HG03103 (cell line): ENCODE data around the gene FADS1.

Experiments
- ATAC-seq: cut with Tn5 transposase; IDR thresholded peaks from one replicate; pipeline ENCODE4 v1.9.1; 2021; ENCODE audit warnings: low read depth; ENCODE audit not compliant: unreplicated experiment

Gene FADS1

DNA sequence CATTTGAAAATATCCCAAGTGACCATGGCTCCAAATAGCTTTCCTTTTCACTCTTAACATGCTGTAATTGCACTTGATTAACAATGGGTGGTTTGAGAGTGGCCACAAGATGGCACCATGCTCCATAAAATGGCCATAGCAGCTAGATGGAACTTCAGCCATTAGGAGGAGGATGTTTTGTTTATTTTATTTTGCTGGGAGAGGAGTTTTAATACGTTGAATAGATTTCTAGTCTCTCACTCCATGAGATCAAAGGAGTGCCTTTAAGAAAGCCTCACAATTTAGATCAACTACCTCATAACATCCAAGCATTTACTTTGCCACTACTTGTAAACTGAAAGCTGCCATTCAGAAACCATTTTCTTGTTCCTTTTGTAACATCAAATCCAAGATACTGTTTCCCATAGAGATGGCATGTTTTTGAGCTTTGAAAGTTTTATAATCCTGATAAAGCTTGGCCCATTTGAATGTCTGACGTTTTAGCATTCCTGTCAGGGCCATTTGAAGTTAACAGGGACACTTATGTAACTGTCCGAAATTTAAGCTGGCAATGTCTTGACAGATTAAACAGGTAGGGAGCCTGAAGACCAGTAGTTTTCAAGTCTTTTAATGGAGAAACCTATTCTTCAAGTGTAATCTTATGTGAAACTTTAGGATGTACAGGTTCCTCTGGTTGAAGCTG is 19.4 kb downstream of the FADS1 start:
- no peak for ATAC-seq

DNA sequence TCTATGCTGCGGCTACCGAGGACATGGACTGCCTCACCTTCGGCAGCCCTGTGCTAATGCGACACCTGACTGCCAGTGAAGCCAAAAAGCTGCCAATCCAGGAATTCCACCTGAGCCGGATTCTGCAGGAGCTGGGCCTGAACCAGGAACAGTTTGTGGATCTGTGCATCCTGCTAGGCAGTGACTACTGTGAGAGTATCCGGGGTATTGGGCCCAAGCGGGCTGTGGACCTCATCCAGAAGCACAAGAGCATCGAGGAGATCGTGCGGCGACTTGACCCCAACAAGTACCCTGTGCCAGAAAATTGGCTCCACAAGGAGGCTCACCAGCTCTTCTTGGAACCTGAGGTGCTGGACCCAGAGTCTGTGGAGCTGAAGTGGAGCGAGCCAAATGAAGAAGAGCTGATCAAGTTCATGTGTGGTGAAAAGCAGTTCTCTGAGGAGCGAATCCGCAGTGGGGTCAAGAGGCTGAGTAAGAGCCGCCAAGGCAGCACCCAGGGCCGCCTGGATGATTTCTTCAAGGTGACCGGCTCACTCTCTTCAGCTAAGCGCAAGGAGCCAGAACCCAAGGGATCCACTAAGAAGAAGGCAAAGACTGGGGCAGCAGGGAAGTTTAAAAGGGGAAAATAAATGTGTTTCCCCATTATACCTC is 20.8 kb downstream of the FADS1 start:
- ATAC-seq, result no peak

DNA sequence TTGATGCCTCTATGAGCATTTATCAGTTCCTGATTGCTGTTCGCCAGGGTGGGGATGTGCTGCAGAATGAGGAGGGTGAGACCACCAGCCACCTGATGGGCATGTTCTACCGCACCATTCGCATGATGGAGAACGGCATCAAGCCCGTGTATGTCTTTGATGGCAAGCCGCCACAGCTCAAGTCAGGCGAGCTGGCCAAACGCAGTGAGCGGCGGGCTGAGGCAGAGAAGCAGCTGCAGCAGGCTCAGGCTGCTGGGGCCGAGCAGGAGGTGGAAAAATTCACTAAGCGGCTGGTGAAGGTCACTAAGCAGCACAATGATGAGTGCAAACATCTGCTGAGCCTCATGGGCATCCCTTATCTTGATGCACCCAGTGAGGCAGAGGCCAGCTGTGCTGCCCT is 21.3 kb downstream of the FADS1 start:
- ATAC-seq, result no peak

- ATAC-seq, result no peak
Measured at GRCh38 chr11:61794579-61794978, 22.2 kb downstream of the FADS1 start.

GRCh38 chr11:61793829-61794204 is 23.0 kb downstream of the FADS1 start:
- ATAC-seq, result no peak

GRCh38 chr11:61793083-61793828 is 23.5 kb downstream of the FADS1 start:
- peak; percentile 20 for ATAC-seq

DNA sequence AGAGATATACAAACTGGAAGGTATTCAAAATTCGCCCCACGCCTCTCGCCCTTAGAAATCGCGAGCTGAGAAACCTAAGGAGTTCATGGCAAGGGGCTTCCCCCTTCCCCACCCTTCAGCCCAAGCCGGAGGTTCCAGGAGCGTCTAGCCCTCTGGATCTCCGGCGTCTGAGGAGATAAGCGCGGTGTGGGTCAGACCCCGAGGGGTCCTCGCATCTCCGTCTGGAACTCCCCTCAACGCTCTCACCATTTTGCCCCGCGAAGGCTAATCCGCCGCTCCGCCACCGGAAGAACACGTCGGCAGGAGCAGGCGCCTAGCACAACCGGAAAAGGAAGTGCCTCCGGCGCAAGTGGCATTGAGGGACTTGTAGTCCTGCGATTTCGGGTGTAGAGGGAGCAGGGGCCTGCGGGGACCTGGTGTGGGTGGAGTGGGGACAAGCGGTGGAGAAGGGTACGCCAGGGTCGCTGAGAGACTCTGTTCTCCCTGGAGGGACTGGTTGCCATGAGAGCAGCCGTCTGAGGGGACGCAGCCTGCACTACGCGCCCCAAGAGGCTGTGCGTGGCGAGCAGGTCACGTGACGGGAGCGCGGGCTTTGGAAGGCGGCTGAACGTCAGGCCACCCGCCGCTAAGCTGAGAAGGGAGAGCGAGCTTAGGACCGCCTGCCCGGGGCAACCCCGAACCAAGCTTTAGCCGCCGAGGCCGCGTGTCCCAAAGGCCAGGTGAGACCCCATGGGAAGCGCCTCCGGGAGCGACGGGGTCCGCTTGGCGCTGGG is 24.3 kb downstream of the FADS1 start, which contains the start of the genes FEN1 and TMEM258:
FEN1 (plus strand) TSS at position 602 of the 773 bp plus-strand sequence. CDS start 2,451 bp downstream, outside the sequence.
TMEM258 (minus strand) TSS at position 290 of the 773 bp plus-strand sequence; CDS start at position 249, 41 bp downstream.
- ATAC-seq, result peak; percentile 77

GRCh38 chr11:61791737-61792309 is 25.0 kb downstream of the FADS1 start:
- ATAC-seq, result peak; percentile 31

DNA sequence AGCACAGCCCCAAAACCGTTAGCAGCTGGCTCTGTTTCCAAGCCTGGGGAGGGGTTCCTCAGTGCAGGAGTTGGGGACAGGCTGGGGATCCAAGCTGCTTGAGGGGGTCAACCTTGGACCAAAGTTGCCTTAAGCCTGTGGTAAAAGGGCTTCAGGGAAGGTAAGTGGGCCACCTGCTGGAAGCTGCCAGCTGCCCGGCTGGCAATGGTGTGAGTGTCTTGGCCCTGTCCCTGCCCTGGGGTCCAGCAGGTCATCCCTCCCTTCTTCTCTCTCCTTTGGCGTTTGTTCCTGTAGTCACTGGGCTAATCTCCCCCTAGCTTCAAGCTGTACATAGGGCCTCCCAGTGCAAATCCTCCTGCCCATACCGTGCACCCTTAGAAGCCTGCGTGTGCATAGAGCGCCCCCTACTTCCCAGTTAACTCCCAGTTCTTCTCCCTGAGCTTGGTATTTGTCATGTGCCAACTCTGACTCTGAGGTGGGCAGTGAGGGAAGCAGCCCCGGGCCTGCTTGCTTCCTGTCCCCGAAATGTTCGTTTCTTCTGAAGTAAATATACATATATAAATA is 28.8 kb downstream of the FADS1 start:
- no peak for ATAC-seq

GRCh38 chr11:61785837-61786402 is 30.9 kb downstream of the FADS1 start:
- ATAC-seq, result no peak

DNA sequence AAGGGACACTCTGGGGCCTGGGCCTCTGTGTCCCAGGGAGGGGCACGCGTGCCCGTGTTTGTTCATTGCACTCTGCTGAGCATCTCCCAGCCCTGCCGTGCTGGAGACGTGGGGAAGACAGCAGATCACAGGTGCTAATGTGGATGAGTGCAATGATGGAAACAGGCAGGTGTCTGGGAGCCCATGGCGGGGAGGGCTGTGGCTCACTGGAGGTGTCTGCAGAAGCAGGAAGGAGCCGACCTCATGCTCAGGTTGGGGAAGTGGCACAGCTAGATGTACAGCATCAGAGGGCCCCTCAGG is 32.3 kb downstream of the FADS1 start:
- no peak for ATAC-seq

DNA sequence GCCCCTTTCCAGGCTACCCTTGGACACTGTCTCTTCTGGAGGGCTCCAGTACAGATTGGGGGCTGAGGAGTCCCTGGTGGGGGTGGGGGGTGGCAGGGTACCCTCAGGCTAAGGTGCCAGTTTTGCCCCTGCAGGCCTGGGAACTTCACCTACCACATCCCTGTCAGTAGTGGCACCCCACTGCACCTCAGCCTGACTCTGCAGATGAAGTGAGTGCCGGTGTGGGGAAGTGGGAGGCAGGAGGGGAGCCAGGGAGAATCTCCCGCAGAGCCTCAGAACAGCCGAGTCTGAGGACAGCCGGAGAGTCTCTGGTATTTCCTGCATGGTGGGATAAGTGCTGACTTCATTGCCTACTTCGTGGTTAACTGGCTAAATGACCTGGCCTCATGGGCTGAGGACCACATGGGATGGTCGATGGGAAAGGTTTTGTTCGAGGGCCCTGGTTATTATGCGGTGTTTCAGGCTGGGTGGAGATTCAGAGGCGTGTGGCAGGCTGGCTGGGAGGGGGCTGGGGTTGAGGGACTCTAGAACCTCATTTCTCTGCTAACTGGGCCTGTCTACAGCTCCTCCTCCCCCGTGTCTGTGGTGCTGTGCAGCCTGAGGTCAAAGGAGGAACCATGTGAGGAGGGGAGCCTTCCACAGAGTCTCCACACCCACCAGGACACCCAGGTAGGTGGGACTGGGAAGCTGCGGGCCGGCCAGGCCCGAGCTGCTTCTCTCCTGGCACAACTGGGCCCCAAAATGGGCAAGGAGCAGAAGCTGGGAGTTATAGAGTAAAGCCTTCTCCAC is 32.9 kb downstream of the FADS1 start:
- ATAC-seq, result no peak

GRCh38 chr11:61782841-61783240 is 34.0 kb downstream of the FADS1 start:
- ATAC-seq, result no peak

- ATAC-seq, result no peak
Measured at GRCh38 chr11:61782299-61782698, 34.5 kb downstream of the FADS1 start.

- no peak for ATAC-seq
Measured at GRCh38 chr11:61781585-61781984, 35.2 kb downstream of the FADS1 start.

- ATAC-seq, result no peak
Measured at GRCh38 chr11:61780581-61781162, 36.1 kb downstream of the FADS1 start.

DNA sequence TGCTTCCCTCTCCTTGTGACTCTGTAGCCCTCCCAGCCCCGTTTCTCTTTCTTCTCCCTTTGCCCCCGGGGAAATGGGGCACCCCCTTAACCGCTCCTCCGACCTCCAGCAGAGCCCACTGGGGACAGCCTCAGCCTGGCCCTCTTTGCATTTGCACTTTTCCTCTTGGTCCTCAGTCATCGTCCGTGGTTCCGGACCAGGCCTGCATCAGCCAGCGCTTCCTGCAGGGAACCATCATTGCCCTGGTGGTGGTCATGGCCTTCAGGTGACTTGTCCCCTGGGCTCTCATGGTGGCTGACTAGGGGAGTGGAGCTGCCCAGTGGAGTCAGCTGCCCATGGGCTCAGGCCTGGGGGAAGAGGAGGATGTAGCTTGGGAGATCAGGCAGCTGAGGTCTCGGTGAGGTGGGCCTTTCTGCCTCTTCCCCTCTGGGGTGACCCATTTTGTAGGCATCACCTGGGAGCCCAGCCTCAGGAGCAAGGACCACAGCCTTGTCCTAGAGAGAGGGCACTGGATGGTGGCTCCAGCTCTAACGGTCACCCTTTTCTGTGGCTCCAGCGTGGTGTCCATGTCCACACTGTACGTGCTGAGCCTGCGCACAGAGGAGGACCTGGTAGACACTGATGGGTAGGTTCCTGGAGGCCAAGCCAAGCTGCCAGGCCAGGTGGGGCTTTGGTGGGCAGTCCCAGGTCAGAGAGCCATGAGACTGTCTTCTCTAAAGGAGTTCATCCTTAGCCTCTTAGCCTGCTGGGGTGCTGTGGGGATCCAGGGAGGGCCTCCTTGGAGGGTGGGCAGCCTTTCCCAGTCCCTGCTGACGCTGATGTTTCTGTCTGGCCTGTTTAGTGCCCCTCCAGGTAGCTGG is 36.9 kb downstream of the FADS1 start:
- no peak for ATAC-seq
